Measurements from ENCODE around the gene ZNF106.

DNA sequence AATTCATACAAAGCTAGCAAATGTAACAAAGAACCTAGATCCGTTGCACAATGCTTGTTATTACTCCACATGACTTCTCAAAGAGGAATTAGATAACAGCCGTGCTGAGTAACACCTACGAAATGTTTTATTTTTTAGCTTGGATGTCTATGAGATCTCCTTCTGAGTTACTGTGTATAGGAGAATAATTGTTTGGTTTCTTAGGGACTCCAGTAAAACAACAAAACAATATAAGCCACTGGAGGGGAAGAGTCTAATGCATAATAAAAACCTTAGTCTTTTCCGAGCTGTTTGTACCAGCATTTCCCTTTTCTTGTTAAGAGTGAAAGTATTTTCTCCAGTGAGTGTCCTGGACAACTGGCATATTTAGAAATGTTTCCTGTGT is 20.1 kb upstream of the ZNF106 start:
- TF ChIP-seq GABPA (IDR thresholded peaks at IDR 0.05 in 1 of 2, conservative IDR thresholded peaks at IDR 0.05 in 1 of 2) (no peak), RAD21 (IDR thresholded peaks at IDR 0.05) (no peak)

Data from liver (tissue), 2 donors.